ENCODE data around the gene RNLS.
"Not testable (repeated sequence)": the region's sequence is repeated elsewhere in the genome, so short reads cannot be mapped to it uniquely, and the experiment has no call there.

The RNLS gene

DNA sequence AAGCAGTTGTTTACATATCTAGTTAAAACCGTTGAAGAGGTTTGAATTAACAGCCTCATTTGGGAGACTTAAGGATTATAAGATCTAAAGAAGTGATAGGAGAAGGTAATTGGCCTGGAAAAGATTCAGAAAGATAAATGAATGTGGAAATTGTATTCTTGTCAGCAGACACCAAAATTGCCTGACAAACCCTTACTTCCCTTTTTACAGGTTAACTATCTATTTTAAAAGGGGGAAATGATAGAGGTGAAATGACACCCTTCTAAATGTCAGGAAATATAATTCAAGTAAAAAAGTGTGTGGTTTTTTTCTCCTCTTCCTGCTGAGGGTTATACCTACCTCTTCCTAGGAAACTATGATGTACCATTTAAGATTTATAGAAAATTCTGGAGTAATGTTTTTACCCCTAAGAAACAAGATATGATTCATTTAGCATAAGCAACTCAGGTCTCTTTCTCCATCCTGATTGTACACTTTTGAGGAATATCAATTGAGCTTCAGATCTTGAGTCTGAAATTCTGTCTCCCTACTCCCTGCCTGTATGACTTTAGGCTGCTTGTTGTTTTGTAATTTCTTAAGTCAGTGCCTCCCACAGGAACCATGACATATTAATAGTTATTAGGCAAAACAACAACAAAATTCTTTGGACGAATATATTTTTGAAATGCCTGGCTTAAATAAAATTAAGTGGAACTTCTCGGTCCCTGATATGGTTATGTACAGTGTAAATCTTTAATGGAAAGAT lies 250.4 kb downstream of the RNLS start:
- DNase-seq, result no peak

DNA sequence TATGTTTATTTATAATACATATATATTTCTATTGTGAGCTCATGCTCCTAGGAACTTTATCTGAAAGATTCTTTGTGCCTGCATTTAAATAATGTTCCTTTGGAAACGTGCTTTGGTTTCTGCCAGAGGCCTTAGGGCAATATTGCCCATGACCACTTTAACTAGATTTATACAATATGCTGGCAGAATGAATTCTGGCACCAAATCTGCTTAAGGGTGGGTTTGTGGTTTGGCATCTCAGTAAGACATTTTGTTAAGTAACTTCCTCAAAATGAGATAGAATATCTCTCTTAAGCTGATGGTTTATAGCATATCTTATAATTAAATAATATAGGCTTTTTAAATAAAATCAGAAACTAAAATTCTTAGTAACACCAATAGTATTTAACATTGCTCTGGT lies 252.9 kb downstream of the RNLS start:
- no peak for DNase-seq

GRCh38 chr10:88322324-88323063 lies 260.6 kb downstream of the RNLS start:
- no peak for DNase-seq

GRCh38 chr10:88319960-88320517 lies 263.1 kb downstream of the RNLS start:
- no peak for DNase-seq

GRCh38 chr10:88318803-88319202 lies 264.3 kb downstream of the RNLS start:
- DNase-seq, result peak in 1 of 2 experiments; percentile 1

- DNase-seq, result no peak
Observed at GRCh38 chr10:88317099-88317498, 266.0 kb downstream of the RNLS start.

- DNase-seq, result peak in 1 of 2 experiments; percentile 1
Observed at GRCh38 chr10:88316292-88316861, 266.7 kb downstream of the RNLS start.

- no peak for DNase-seq
Observed at GRCh38 chr10:88315755-88316154, 267.4 kb downstream of the RNLS start.

GRCh38 chr10:88314362-88314761 lies 268.8 kb downstream of the RNLS start:
- no peak for DNase-seq

DNA sequence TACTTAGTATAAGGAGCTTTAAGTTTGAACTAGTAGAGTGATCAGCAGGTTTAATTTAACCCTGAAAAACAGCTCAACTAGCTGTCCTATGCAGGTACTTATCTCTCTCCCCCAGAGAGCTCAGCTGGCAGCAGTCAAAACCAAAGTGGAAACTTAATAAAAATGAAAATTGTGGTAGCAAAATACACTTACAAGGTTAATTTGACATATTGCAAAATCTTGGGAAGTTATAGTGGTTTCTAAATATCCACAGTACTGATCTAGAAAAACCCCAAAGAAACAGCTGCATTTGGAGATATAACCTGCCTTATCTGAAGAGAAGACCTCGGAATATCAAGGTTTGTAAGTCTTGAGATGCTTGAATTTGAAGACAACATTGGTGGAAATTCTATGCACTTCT lies 269.2 kb downstream of the RNLS start:
- no peak for DNase-seq

DNA sequence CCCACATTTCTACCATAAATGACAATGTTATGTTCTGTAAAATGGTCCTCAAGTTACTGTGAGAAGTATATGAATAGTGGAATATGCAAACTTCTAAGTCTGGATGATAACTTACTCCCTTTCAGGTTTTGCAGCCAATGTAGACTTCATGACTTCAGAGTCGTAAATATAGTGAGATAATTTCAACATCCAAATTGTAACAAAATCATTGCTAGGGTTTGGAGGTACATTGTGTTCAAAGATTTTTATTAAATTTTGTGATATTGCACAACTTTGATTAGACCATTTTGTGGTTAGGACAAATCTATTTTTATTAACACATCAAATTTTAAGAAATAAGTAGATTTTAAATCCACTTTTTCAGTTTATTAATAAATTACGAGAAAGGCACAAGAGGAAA lies 270.3 kb downstream of the RNLS start:
- DNase-seq, result no peak

DNA sequence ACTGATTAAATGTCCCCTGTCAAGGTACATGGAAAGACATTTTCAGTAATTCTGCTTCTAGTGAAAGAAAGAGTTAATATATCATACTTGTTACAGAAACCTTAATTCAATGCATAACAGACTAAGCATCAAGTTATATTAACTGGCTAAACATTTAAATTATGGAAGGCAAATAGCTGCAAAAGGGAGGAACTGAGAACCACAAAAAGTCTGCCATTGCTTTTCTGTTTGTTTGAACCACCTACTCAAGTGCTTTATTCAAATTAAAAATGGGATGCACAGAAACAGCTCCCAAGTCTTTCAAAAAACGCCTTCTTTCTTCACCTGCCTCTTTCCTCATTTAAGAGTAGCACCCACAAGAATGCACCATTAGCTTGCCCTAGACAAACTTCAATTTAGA lies 271.9 kb downstream of the RNLS start:
- DNase-seq, result no peak

GRCh38 chr10:88309365-88309764 lies 273.8 kb downstream of the RNLS start:
- no peak for DNase-seq

GRCh38 chr10:88308361-88308760 lies 274.8 kb downstream of the RNLS start:
- not testable (repeated sequence) for DNase-seq

DNA sequence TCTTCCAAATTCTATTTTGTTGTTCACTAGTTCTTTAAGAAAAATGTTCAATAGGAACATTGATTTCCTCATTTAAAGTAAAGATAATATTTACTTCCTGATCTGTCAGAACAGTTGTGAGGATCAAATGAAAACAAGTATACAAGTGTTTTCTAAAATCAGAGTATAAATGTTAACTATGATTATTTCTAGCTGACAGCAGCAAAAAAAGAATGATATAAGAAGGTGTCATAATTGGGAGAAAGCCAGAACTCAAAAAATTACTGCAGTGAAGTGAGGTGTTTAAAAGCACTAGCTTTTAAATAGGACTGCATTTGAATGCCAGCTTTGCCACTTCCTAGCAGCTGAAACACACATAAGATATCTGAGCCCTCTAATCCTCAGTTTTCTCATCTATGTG lies 283.3 kb downstream of the RNLS start:
- DNase-seq, result no peak

GRCh38 chr10:88297103-88297502 lies 286.0 kb downstream of the RNLS start:
- no peak for DNase-seq

- no peak for DNase-seq
Observed at GRCh38 chr10:88293651-88294230, 289.4 kb downstream of the RNLS start.

GRCh38 chr10:88293073-88293472 lies 290.0 kb downstream of the RNLS start:
- no peak for DNase-seq

- no peak for DNase-seq
Observed at GRCh38 chr10:88292185-88292514, 291.0 kb downstream of the RNLS start.

- DNase-seq, result no peak
Observed at GRCh38 chr10:88291289-88292184, 291.6 kb downstream of the RNLS start.

GRCh38 chr10:88289342-88289741 lies 293.8 kb downstream of the RNLS start:
- DNase-seq, result no peak

DNA sequence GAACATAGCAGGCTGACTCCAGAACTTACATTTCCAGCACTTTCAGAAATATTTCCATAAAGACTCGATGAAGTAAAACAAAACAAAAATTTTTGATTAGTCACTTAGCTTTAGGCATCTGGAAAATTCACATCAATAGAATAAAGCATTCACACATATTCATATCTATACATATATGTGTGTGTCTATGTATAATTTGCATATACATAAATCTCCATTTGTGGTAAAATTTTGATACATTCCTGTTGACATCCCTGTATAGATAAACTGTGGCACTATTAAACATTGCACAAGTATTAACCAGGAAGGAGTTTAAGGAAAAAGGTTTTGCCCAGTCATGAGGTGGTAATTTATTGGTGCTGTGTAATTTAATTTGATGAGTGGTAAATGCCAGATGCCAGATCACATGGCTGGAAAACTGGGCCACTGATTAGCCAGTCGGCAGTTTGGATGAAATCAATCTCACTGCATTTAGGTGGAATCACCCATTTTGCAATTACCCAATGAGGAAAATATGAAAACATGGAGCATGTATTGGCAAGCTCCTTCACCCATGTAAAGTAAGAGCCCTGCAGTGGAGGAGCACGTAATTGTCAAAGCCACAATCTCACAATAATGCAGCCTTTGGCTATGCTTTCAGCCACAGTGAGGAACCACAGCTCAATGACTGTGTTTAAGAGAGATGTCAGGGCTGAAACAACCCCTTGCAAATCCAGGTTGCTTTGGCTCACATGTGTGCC lies 294.6 kb downstream of the RNLS start:
- DNase-seq, result peak in 1 of 2 experiments; percentile 25
